ENCODE measurements around the gene MPO. TPM values are rescaled to one million over a fixed set of nuclear protein-coding genes. Genes with fewer than 3 reads are reported as not detected.

Gene MPO
- total and polyA plus RNA-seq, 10 of the 15 experiments (the other 5 are each of a cell fraction or from before 2014, with no cell fraction given), result 0.06 to 0.49 (median 0.14) TPM

DNA sequence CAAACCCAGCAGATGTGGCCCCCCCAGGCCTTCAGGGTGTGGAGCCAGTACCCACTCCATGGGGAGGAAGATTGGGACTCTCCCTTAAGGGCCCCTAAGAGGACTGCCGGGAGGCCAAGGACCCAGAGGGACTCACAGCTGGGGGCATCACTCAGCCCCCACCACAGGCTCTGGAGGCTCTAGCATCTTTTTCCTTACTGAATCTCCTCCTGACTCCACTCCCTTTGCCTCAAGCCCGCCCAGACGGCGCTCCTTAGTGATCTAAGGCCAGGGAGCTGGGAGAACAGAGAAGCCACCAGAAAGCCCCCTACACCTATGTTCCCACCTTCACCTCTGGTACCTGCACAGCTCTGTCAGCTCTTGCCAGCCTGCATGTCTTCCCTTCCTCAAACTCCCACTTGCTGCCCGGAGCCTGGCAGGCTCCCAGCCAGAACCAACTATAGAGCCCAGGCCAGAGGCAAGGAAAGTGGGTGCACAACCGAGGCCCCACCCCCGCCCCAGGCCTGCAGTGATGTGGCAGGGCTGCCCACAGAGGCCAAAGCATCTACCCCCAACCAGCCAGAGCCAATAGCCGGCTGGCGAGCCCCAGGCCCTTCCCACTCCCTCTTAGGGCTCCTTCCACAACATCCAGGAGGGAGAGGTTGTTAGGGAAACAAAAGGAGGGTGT, 22.3 kb upstream of the MPO start:
- ChIA-PET POLR2A (interaction anchor here (1.8 kb wide), 1 partner anchor 114 kb away, joined by 5 read pairs; the partner anchor contains the start of gene RNF43), RAD21 (ENCODE audit: unreplicated experiment) (interaction anchor here (1.2 to 3.0 kb wide), 6 partner anchors 14 to 145 kb away, joined by 3 to 27 read pairs (median 6); partner anchors contain the start of genes RNF43 and SUPT4H1), SMC1A (ENCODE audit: uncharacterized antibody, unreplicated experiment) (interaction anchor here (0.6 to 2.8 kb wide), 7 partner anchors 9 to 149 kb away, joined by 3 to 13 read pairs (median 6); partner anchors contain the start of gene SUPT4H1), CTCF (interaction anchor here (0.7 to 7.1 kb wide), 15 partner anchors 8 to 149 kb away, joined by 3 to 56 read pairs (median 4); partner anchors contain the start of gene RNF43)
- no peak overlapping the region for H2AFZ ChIP-seq (ENCODE audit: control insufficient read depth, low read depth, low read length)
- no peak overlapping the region for H3K9ac ChIP-seq (ENCODE audit: control insufficient read depth, insufficient read depth, low read length)
- WGBS (ENCODE audit: insufficient coverage, insufficient replicate concordance, low lambda C conversion rate, missing lambda C conversion rate), result 44% methylated on average over 9 of the region's 9 CpGs
- H3K36me3 ChIP-seq (ENCODE audit: control insufficient read depth in 2 of 2, insufficient read depth in 2 of 2, low read length in 1 of 2), result no peaks in the 10 kb centered on the region
- H3K27ac ChIP-seq (ENCODE audit: control insufficient read depth, insufficient read depth), result no peak overlapping the region
- no peak overlapping the region for H3K4me2 ChIP-seq (ENCODE audit: control insufficient read depth, insufficient read depth)
- H3K27me3 ChIP-seq (replicated peaks in 1 of 2; ENCODE audit: control insufficient read depth in 2 of 2, insufficient read depth in 2 of 2, low read length in 1 of 2), result no peaks in the 10 kb centered on the region; a peak in 1 of 4 replicates
- TF ChIP-seq GABPA (IDR thresholded peaks at IDR 0.05; ENCODE audit: low read depth) (no peak), SP1 (IDR thresholded peaks at IDR 0.05; ENCODE audit: low read depth, low read length) (no peak), MXI1 (IDR thresholded peaks at IDR 0.05; ENCODE audit: low read depth, low read length) (no peak), ETV6 (conservative IDR thresholded peaks at IDR 0.05 in 1 of 2, IDR thresholded peaks at IDR 0.05 in 1 of 2; ENCODE audit: borderline replicate concordance in 1 of 2, low read depth in 1 of 2) (no peak), ZNF217 (IDR thresholded peaks at IDR 0.05) (no peak), SUZ12 (IDR thresholded peaks at IDR 0.05; ENCODE audit: unreplicated experiment) (no peak)
- ATAC-seq (no peak), FAIRE-seq (no peak), DNase-seq (ENCODE audit: low read depth, low spot score) (no peak)
- intact Hi-C loops (cut with micrococcal nuclease; ENCODE audit: unreplicated experiment), result no loop called here
- in situ Hi-C loops (cut with MboI), result no loop called here
- no peaks in the 10 kb centered on the region for H3K79me2 ChIP-seq (ENCODE audit: control insufficient read depth, insufficient read depth, low read length)
- no peaks in the 10 kb centered on the region for H3K4me1 ChIP-seq (ENCODE audit: control insufficient read depth, insufficient read depth, low read length)
- no peak overlapping the region for H3K4me3 ChIP-seq
- no peaks in the 10 kb centered on the region for H3K9me3 ChIP-seq (replicated peaks; ENCODE audit: control insufficient read depth, insufficient read depth, low read length)
- no peaks in the 10 kb centered on the region for H4K20me1 ChIP-seq (ENCODE audit: control insufficient read depth, insufficient read depth)
- BruUV-seq (replicated peaks), result no TSS peak

Measured in GM12878 (cell line).